ENCODE data around the gene BMPER. TPM values are rescaled to one million over a fixed set of nuclear protein-coding genes. Genes with fewer than 3 reads are reported as not detected.

The BMPER gene
- total and polyA plus RNA-seq, 2 donors (not counting 1 experiment from before 2014, with no cell fraction given) = 12.2 to 15.9 TPM

GRCh38 chr7:34153656-34154270, 248.4 kb downstream of the BMPER start:
- Histone ChIP-seq H3K9ac (ENCODE audit: insufficient read depth, low read length) (no peak overlapping the region), H3K9me3 (ENCODE audit: control insufficient read depth, insufficient read depth, low read depth, low read length) (no peaks in the 10 kb centered on the region), H3K36me3 (ENCODE audit: control insufficient read depth, insufficient read depth, low read length) (no peaks in the 10 kb centered on the region), H3K4me1 (ENCODE audit: control insufficient read depth, extremely low read depth, insufficient read depth, low read length) (peaks cover 10% of the 10 kb centered on the region), H3K4me2 (ENCODE audit: extremely low read depth, insufficient read depth, low read length) (no peak overlapping the region), H3K4me3 (replicated peaks in 1 of 4; ENCODE audit: control extremely low read depth in 1 of 4, insufficient read depth in 1 of 4, low read depth in 3 of 4, low read length in 4 of 4) (no peak overlapping the region), H3K27me3 (ENCODE audit: control insufficient read depth, insufficient read depth, low read length) (no peaks in the 10 kb centered on the region), H4K20me1 (ENCODE audit: control insufficient read depth, extremely low read depth, insufficient read depth, low read length) (no peaks in the 10 kb centered on the region), H3K79me2 (ENCODE audit: control insufficient read depth, insufficient read depth, low read length) (no peaks in the 10 kb centered on the region), H2AFZ (ENCODE audit: low read length) (no peak overlapping the region), H3K27ac (ENCODE audit: insufficient read depth, low read length) (no peak overlapping the region)
- TF ChIP-seq CTCF (conservative IDR thresholded peaks at IDR 0.05 in 1 of 2, IDR thresholded peaks at IDR 0.05 in 1 of 2; ENCODE audit: low read depth in 1 of 2, low read length in 2 of 2) = no peak
- peak in 1 of 2 donors; percentile 72 for DNase-seq (ENCODE audit: low read depth in 2 of 2)

- Histone ChIP-seq H2AFZ (ENCODE audit: low read length) (no peak overlapping the region), H4K20me1 (ENCODE audit: control insufficient read depth, extremely low read depth, insufficient read depth, low read length) (no peaks in the 10 kb centered on the region), H3K27me3 (ENCODE audit: control insufficient read depth, insufficient read depth, low read length) (no peaks in the 10 kb centered on the region), H3K4me2 (ENCODE audit: extremely low read depth, insufficient read depth, low read length) (no peak overlapping the region), H3K9ac (ENCODE audit: insufficient read depth, low read length) (no peak overlapping the region), H3K79me2 (ENCODE audit: control insufficient read depth, insufficient read depth, low read length) (no peaks in the 10 kb centered on the region), H3K36me3 (ENCODE audit: control insufficient read depth, insufficient read depth, low read length) (no peaks in the 10 kb centered on the region), H3K4me3 (replicated peaks in 1 of 4; ENCODE audit: control extremely low read depth in 1 of 4, insufficient read depth in 1 of 4, low read depth in 3 of 4, low read length in 4 of 4) (no peak overlapping the region), H3K27ac (ENCODE audit: insufficient read depth, low read length) (peak overlapping the region; percentile 30), H3K4me1 (ENCODE audit: control insufficient read depth, extremely low read depth, insufficient read depth, low read length) (peaks cover 10% of the 10 kb centered on the region), H3K9me3 (ENCODE audit: control insufficient read depth, insufficient read depth, low read depth, low read length) (no peaks in the 10 kb centered on the region)
- TF ChIP-seq EZH2 (IDR thresholded peaks at IDR 0.05; ENCODE audit: low read length, missing control alignments) = no peak
- peak in 1 of 2 donors; percentile 3 for TF ChIP-seq CTCF (conservative IDR thresholded peaks at IDR 0.05 in 1 of 2, IDR thresholded peaks at IDR 0.05 in 1 of 2; ENCODE audit: low read depth in 1 of 2, low read length in 2 of 2)
- peak; percentile 95 to 97 for DNase-seq (ENCODE audit: low read depth in 2 of 2)
Observed at GRCh38 chr7:34155220-34155908, 250.0 kb downstream of the BMPER start.

GRCh38 chr7:34156336-34156735, 251.0 kb downstream of the BMPER start:
- peaks cover 10% of the 10 kb centered on the region for H3K4me1 ChIP-seq (ENCODE audit: control insufficient read depth, extremely low read depth, insufficient read depth, low read length)
- no peaks in the 10 kb centered on the region for H3K36me3 ChIP-seq (ENCODE audit: control insufficient read depth, insufficient read depth, low read length)
- H4K20me1 ChIP-seq (ENCODE audit: control insufficient read depth, extremely low read depth, insufficient read depth, low read length) = no peaks in the 10 kb centered on the region
- H3K27me3 ChIP-seq (ENCODE audit: control insufficient read depth, insufficient read depth, low read length) = no peaks in the 10 kb centered on the region
- H2AFZ ChIP-seq (ENCODE audit: low read length) = no peak overlapping the region
- H3K9me3 ChIP-seq (ENCODE audit: control insufficient read depth, insufficient read depth, low read depth, low read length) = no peaks in the 10 kb centered on the region
- no peak overlapping the region for H3K4me3 ChIP-seq (replicated peaks in 1 of 4; ENCODE audit: control extremely low read depth in 1 of 4, insufficient read depth in 1 of 4, low read depth in 3 of 4, low read length in 4 of 4)
- no peak overlapping the region for H3K9ac ChIP-seq (ENCODE audit: insufficient read depth, low read length)
- H3K4me2 ChIP-seq (ENCODE audit: extremely low read depth, insufficient read depth, low read length) = no peak overlapping the region
- peak in 1 of 2 donors; percentile 54 for DNase-seq (ENCODE audit: low read depth in 2 of 2)
- TF ChIP-seq CTCF (conservative IDR thresholded peaks at IDR 0.05 in 1 of 2, IDR thresholded peaks at IDR 0.05 in 1 of 2; ENCODE audit: low read depth in 1 of 2, low read length in 2 of 2) (no peak), EZH2 (IDR thresholded peaks at IDR 0.05; ENCODE audit: low read length, missing control alignments) (no peak)
- no peak overlapping the region for H3K27ac ChIP-seq (ENCODE audit: insufficient read depth, low read length)
- H3K79me2 ChIP-seq (ENCODE audit: control insufficient read depth, insufficient read depth, low read length) = no peaks in the 10 kb centered on the region
